HepG2 (cell line): ENCODE measurements around the gene TCF23. TPM values are rescaled to one million over a fixed set of nuclear protein-coding genes. Genes with fewer than 3 reads are reported as not detected.

Experiments
- CBX2 ChIP-seq, 2 experiments: fragments of 200-600 bp in 1 of 2; sonication (generic); formaldehyde crosslinking in 1 of 2; IDR thresholded peaks; 2 replicates each; pipeline versions ENCODE4 v1.7.0 to v1.8.1; 2018 to 2022; ENCODE audit warnings: low read depth in 2 of 2, low read length in 1 of 2, mild to moderate bottlenecking in 1 of 2, missing genetic modification reagents in 1 of 2
- FOSL1 ChIP-seq: sonication (generic); formaldehyde crosslinking; IDR thresholded peaks from 2 replicates; pipeline ENCODE4 v1.9.0; 2021; ENCODE audit warnings: missing genetic modification reagents, borderline replicate concordance
- HNRNPK ChIP-seq: fragments of 200-400 bp; formaldehyde crosslinking; IDR thresholded peaks from 2 replicates; pipeline ENCODE4 v1.6.1; 2018; ENCODE audit warnings: low read length, low read depth, moderate library complexity, mild to moderate bottlenecking; ENCODE audit not compliant: poor library complexity, severe bottlenecking
- HOXA3 ChIP-seq: sonication (generic); formaldehyde crosslinking; IDR thresholded peaks from 2 replicates; pipeline ENCODE4 v1.5.0; 2020; ENCODE audit warnings: missing genetic modification reagents
- IKZF4 ChIP-seq: sonication (generic); formaldehyde crosslinking; IDR thresholded peaks from 2 replicates; pipeline ENCODE4 v1.5.1; 2020; ENCODE audit warnings: borderline replicate concordance, mild to moderate bottlenecking, low read depth, missing genetic modification reagents; ENCODE audit errors: not compliant biosample characterization
- MAFF ChIP-seq: IDR thresholded peaks from 2 replicates; pipeline ENCODE4 v1.6.1; 2011; ENCODE audit warnings: low read depth, low read length, improper control_type of control experiment
- MAFG ChIP-seq: sonication (generic); formaldehyde crosslinking; IDR thresholded peaks from 2 replicates; pipeline ENCODE4 v1.5.1; 2020; ENCODE audit warnings: mild to moderate bottlenecking, missing genetic modification reagents
- MAZ ChIP-seq, 2 experiments: sonication (generic) in 1 of 2; formaldehyde crosslinking in 1 of 2; IDR thresholded peaks; 2 replicates each; pipeline versions ENCODE4 v1.5.0 to v1.6.1; 2012 to 2020; ENCODE audit warnings: low read depth in 2 of 2, mild to moderate bottlenecking in 2 of 2, borderline replicate concordance in 1 of 2, improper control_type of control experiment in 1 of 2, low read length in 1 of 2, missing genetic modification reagents in 1 of 2, moderate library complexity in 1 of 2
- NCOA2 ChIP-seq: sonication (generic); formaldehyde crosslinking; IDR thresholded peaks from 2 replicates; pipeline ENCODE4 v1.8.0; 2022; ENCODE audit warnings: inconsistent platforms
- NR1H2 ChIP-seq: sonication (generic); formaldehyde crosslinking; IDR thresholded peaks from 2 replicates; pipeline ENCODE4 v1.8.1; 2022; ENCODE audit warnings: low read depth, missing genetic modification reagents, borderline replicate concordance
- RNF2 ChIP-seq: fragments of 450-650 bp; conservative IDR thresholded peaks from 2 replicates; pipeline ENCODE4 v1.6.1; 2016; ENCODE audit warnings: low read depth
- SETDB1 ChIP-seq: sonication (generic); formaldehyde crosslinking; IDR thresholded peaks from 2 replicates; pipeline ENCODE4 v1.5.1; 2020; ENCODE audit warnings: missing genetic modification reagents, mild to moderate bottlenecking, borderline replicate concordance
- SMARCE1 ChIP-seq: fragments of 450-650 bp; IDR thresholded peaks from 2 replicates; pipeline ENCODE4 v1.6.1; 2017; ENCODE audit warnings: borderline replicate concordance
- TCF12 ChIP-seq, 2 experiments: fragments of 450-650 bp in 1 of 2; sonication (generic) in 1 of 2; formaldehyde crosslinking in 1 of 2; IDR thresholded peaks; 2 replicates each; pipeline versions ENCODE4 v1.6.1 to v1.8.0; 2017 to 2022; ENCODE audit warnings: antibody characterized with exemption in 1 of 2, mild to moderate bottlenecking in 1 of 2, missing genetic modification reagents in 1 of 2, moderate library complexity in 1 of 2
- THRA ChIP-seq: sonication (generic); formaldehyde crosslinking; IDR thresholded peaks from 2 replicates; pipeline ENCODE4 v1.4.0; 2020; ENCODE audit warnings: missing genetic modification reagents, borderline replicate concordance
- ZNF468 ChIP-seq: sonication (generic); formaldehyde crosslinking; IDR thresholded peaks from 2 replicates; pipeline ENCODE4 v1.8.0; 2022; ENCODE audit warnings: mild to moderate bottlenecking, moderate library complexity, missing genetic modification reagents
- ZNF562 ChIP-seq: sonication (generic); formaldehyde crosslinking; IDR thresholded peaks from 2 replicates; pipeline ENCODE4 v1.8.0; 2022; ENCODE audit warnings: missing genetic modification reagents, borderline replicate concordance
- ZNF766 ChIP-seq: sonication (generic); formaldehyde crosslinking; IDR thresholded peaks from 2 replicates; pipeline ENCODE4 v1.5.0; 2020; ENCODE audit warnings: missing genetic modification reagents, borderline replicate concordance
- ZSCAN12 ChIP-seq: sonication (generic); formaldehyde crosslinking; IDR thresholded peaks from 2 replicates; pipeline ENCODE4 v1.9.0; 2021; ENCODE audit warnings: mild to moderate bottlenecking, missing genetic modification reagents
- ZSCAN20 ChIP-seq: sonication (generic); formaldehyde crosslinking; IDR thresholded peaks from 2 replicates; pipeline ENCODE4 v1.4.0; 2020; ENCODE audit warnings: missing genetic modification reagents, mild to moderate bottlenecking, borderline replicate concordance
- polyA plus RNA-seq, 8 experiments: library from polyadenylated mRNA; depleted of rRNA in 3 of 8; stranded (reverse) in 7 of 8; unstranded in 1 of 8; fragments of >200 nt; fragmentation: Illumina TruSeq in 4 of 8; extraction: Trizol in 4 of 8; gene quantifications; 2 replicates each; pipeline versions ENCODE4 v1.2.1 to v1.2.3, GENCODE V29; 2011 to 2016; ENCODE audit warnings: low read depth in 4 of 8, missing spikeins in 1 of 8, mixed read lengths in 1 of 8; ENCODE audit not compliant: insufficient read depth in 1 of 8
- total RNA-seq, 5 experiments: library from RNA; depleted of rRNA; stranded (reverse); fragments of >200 nt; fragmentation: Illumina TruSeq; extraction: Trizol; gene quantifications; 2 replicates each; pipeline ENCODE4 v1.2.3, GENCODE V29; 2016; ENCODE audit warnings: low read depth in 1 of 5
- TF ChIP-seq, protein P1 (sequence below): sonication (generic); formaldehyde crosslinking; IDR thresholded peaks from 2 replicates; pipeline ENCODE4 v1.4.0; 2020; ENCODE audit warnings: missing genetic modification reagents

Gene TCF23
- total and polyA plus RNA-seq, 2 of the 13 experiments (the other 11 are each of a cell fraction or from before 2014, with no cell fraction given): 0.02 to 1.4 TPM

GRCh38 chr2:27185331-27186026 lies 36.7 kb downstream of the TCF23 start (continued):
- TF ChIP-seq RNF2 (no peak), ZSCAN12 (CRISPR knock-in tag) (no peak), THRA (CRISPR knock-in tag) (no peak), HNRNPK (no peak), SETDB1 (CRISPR knock-in tag) (no peak), ZSCAN20 (no peak), MAFG (CRISPR knock-in tag) (no peak), HOXA3 (CRISPR knock-in tag) (peak; percentile 44; the same call in 1 of the 2 replicates), FOSL1 (CRISPR knock-in tag) (no peak), MAFF (no peak), NCOA2 (CRISPR knock-in tag) (0 out of 2 replicates have a peak, but pooled peaks have one; percentile 22), CBX2 (IDR thresholded peaks at IDR 0.05; ENCODE audit: low read depth, low read length) (no peak), CBX2 (CRISPR knock-in tag; IDR thresholded peaks at IDR 0.05; ENCODE audit: low read depth) (no peak), TCF12 (IDR thresholded peaks at IDR 0.05) (no peak), TCF12 (CRISPR knock-in tag; IDR thresholded peaks at IDR 0.05) (no peak), ZNF468 (no peak), SMARCE1 (no peak), ZNF766 (CRISPR knock-in tag) (no peak), IKZF4 (no peak), NR1H2 (CRISPR knock-in tag) (no peak), MAZ (IDR thresholded peaks at IDR 0.05; ENCODE audit: borderline replicate concordance, low read depth, low read length) (no peak), MAZ (CRISPR knock-in tag; IDR thresholded peaks at IDR 0.05; ENCODE audit: low read depth) (no peak), ZNF562 (CRISPR knock-in tag) (no peak)
- TF ChIP-seq, protein P1, sequence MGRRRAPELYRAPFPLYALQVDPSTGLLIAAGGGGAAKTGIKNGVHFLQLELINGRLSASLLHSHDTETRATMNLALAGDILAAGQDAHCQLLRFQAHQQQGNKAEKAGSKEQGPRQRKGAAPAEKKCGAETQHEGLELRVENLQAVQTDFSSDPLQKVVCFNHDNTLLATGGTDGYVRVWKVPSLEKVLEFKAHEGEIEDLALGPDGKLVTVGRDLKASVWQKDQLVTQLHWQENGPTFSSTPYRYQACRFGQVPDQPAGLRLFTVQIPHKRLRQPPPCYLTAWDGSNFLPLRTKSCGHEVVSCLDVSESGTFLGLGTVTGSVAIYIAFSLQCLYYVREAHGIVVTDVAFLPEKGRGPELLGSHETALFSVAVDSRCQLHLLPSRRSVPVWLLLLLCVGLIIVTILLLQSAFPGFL (CRISPR knock-in tag): no peak
